ENCODE data around the gene MZB1.

MZB1 gene

DNA sequence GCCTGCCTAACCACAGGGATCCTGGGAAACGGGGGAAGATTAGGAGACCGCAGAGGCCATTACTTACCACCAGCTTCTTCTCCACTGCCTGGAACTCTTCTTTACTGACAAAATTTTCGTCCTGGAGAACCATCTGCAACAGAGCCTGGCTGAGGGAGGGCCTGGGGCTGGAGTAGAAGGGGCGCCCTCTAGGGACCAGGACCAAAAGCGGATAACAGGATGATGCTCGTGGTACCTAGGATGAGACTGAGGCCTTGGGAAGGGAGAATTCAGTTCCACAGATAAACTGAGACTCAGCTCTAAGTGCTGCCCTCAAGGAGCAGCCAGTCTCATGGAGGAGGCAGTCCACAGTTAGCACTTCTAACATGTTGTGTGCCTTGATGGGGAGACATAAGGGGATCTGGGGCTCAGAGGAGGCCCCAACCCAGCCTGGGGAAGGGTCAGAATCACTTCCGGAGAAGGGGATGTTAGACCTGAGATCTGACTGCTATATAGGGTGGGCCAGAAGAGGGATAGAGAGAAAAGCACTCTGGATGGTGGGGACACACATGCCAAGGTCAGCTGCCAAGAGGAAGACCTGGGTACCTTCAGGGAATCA lies 12.9 kb upstream of the MZB1 start:
- Mint-ChIP-seq H3K27ac (peak overlapping the region; percentile 100), H3K36me3 (ENCODE audit: low read depth) (peaks cover 5% of the 10 kb centered on the region), H3K4me1 (ENCODE audit: low read depth) (peaks cover 40% of the 10 kb centered on the region), H3K9me3 (no peaks in the 10 kb centered on the region), H3K27me3 (ENCODE audit: low read depth) (no peaks in the 10 kb centered on the region), H3K4me3 (peak overlapping the region; percentile 96)

DNA sequence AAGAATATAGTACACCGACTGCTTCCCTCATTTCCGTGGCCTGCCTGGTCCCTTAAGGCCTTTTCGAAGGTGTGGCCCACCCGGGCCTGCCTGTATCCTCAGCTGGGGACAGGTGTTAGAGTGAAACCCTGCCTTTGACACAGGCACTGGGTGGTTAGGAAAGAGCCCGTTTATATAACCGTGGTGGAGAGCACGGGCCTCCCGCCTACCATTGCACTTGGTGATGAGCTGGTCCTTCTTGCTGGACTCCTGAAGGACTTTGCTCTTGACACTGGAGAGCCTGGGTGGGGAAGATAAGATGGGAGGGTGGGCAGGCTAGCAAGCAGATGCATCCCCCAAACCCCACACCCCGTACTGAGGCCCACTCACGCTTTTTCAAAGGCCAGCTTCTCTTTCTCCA lies 11.8 kb upstream of the MZB1 start:
- H3K9me3 Mint-ChIP-seq, result no peaks in the 10 kb centered on the region
- no peaks in the 10 kb centered on the region for H3K27me3 Mint-ChIP-seq (ENCODE audit: low read depth)
- H3K4me3 Mint-ChIP-seq, result no peak overlapping the region
- peaks cover 42% of the 10 kb centered on the region for H3K4me1 Mint-ChIP-seq (ENCODE audit: low read depth)
- no peak overlapping the region for H3K27ac Mint-ChIP-seq
- peaks cover 6% of the 10 kb centered on the region for H3K36me3 Mint-ChIP-seq (ENCODE audit: low read depth)

GRCh38 chr5:139399501-139400121 lies 9.9 kb upstream of the MZB1 start:
- peak overlapping the region; percentile 31 for H3K27ac Mint-ChIP-seq
- H3K4me1 Mint-ChIP-seq (ENCODE audit: low read depth), result peaks cover 47% of the 10 kb centered on the region
- no peaks in the 10 kb centered on the region for H3K9me3 Mint-ChIP-seq
- H3K36me3 Mint-ChIP-seq (ENCODE audit: low read depth), result peaks cover 6% of the 10 kb centered on the region
- H3K27me3 Mint-ChIP-seq (ENCODE audit: low read depth), result no peaks in the 10 kb centered on the region
- H3K4me3 Mint-ChIP-seq, result no peak overlapping the region

- H3K36me3 Mint-ChIP-seq (ENCODE audit: low read depth), result peaks cover 6% of the 10 kb centered on the region
- H3K9me3 Mint-ChIP-seq, result no peaks in the 10 kb centered on the region
- peaks cover 32% of the 10 kb centered on the region for H3K4me1 Mint-ChIP-seq (ENCODE audit: low read depth)
- H3K27me3 Mint-ChIP-seq (ENCODE audit: low read depth), result no peaks in the 10 kb centered on the region
- peak overlapping the region; percentile 15 for H3K27ac Mint-ChIP-seq
- peak overlapping the region; percentile 37 for H3K4me3 Mint-ChIP-seq
These were observed 8.2 kb upstream of the MZB1 start for GRCh38 chr5:139397921-139398320.

GRCh38 chr5:139396691-139397090 lies 7.0 kb upstream of the MZB1 start:
- Mint-ChIP-seq H3K27ac (no peak overlapping the region), H3K27me3 (ENCODE audit: low read depth) (no peaks in the 10 kb centered on the region), H3K4me1 (ENCODE audit: low read depth) (peaks cover 27% of the 10 kb centered on the region), H3K9me3 (no peaks in the 10 kb centered on the region), H3K4me3 (no peak overlapping the region), H3K36me3 (ENCODE audit: low read depth) (peaks cover 10% of the 10 kb centered on the region)

GRCh38 chr5:139395844-139396640 lies 6.3 kb upstream of the MZB1 start:
- Mint-ChIP-seq H3K27ac (peak overlapping the region; percentile 31), H3K36me3 (ENCODE audit: low read depth) (peaks cover 11% of the 10 kb centered on the region), H3K9me3 (no peaks in the 10 kb centered on the region), H3K4me1 (ENCODE audit: low read depth) (peaks cover 34% of the 10 kb centered on the region), H3K4me3 (peak overlapping the region; percentile 31), H3K27me3 (ENCODE audit: low read depth) (no peaks in the 10 kb centered on the region)

DNA sequence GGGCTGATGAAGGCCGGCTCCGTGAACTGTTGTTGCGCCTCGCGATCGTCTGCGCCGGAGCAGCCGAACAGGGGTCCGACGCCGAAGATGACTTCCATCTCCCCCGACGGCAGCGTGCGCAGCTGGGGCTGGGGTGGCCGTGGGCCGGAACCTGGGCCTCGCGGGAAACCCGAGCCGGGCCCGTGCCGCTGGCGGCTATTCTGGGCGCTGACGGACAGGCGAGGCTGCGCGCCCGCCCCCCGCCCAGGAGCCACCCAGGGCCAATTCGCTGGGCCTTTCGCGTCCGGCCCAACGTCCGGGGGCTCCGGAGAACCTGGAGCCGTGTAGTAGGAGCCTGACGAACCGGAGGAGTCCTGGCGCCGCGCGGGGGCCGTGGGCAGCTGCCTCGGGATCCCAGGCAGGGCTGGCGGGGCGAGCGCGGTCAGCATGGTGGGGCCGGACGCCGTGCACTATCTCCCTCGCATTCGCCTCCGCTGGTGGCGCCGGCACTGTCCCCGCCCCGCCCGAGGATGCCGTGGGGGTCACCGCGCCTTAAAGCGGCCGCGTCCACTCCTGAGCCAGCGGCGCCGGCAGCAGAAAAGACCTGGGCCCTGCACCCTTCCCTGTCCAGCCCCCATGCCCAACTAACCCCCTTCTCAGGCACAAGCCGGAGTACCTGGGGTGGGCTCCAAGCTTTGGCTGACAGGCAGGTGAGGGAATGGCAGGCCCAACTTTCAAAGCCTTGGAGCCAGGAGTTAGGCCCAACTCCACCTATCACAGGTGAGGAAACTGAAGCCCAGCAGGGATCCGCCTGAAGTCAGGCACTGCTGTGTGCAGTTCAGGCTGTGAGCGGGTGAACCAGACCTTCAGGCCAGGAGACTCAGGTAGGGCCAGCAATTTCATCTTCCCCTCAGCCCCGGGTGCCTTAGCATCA lies 5.2 kb upstream of the MZB1 start, which contains the start of gene PROB1:
PROB1 (minus strand) TSS at position 451 of the 913 bp plus-strand sequence; CDS start at position 428, 23 bp downstream.
- Mint-ChIP-seq H3K4me1 (ENCODE audit: low read depth) (peaks cover 44% of the 10 kb centered on the region), H3K4me3 (peak within 1 kb of the TSS; percentile 94)

DNA sequence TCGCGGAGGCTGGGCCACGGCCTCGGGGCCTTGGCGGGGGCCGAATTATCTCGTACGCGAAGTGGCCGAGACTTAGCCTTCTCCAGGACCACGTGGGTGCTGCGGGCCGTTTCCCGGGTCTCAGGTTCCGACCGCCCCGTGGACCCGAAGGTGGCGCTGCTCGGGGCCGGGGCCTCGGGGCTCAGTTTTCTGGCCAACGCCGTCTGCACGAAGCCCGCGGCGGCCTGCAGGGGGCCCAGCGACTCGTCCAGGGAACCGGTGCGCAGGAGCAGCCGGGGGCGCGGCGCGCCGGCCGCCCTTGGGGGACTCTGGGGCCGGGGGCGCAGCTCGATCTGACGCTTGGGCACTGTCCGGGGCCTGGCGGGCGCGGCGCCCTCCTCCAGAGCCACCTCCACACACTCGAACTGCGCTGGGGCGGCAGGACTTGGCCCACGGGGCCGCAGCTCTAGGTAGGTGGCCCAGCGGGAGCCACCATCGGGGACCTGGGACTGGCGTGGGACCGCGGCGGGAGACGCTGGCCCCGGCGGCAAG lies 4.5 kb upstream of the MZB1 start:
- H3K27me3 Mint-ChIP-seq (ENCODE audit: low read depth), result no peaks in the 10 kb centered on the region
- H3K9me3 Mint-ChIP-seq, result no peaks in the 10 kb centered on the region
- H3K36me3 Mint-ChIP-seq (ENCODE audit: low read depth), result peaks cover 19% of the 10 kb centered on the region
- H3K4me1 Mint-ChIP-seq (ENCODE audit: low read depth), result peaks cover 46% of the 10 kb centered on the region
- H3K27ac Mint-ChIP-seq, result no peak overlapping the region
- peak overlapping the region; percentile 94 for H3K4me3 Mint-ChIP-seq

More for the DNA sequence above, 5.2 kb upstream of the MZB1 start, which contains the start of gene PROB1:
- H3K27me3 Mint-ChIP-seq (ENCODE audit: low read depth), result no peaks in the 10 kb centered on the region
- peaks cover 14% of the 10 kb centered on the region for H3K36me3 Mint-ChIP-seq (ENCODE audit: low read depth)
- peak within 1 kb of the TSS; percentile 68 for H3K27ac Mint-ChIP-seq
- no peaks in the 10 kb centered on the region for H3K9me3 Mint-ChIP-seq

- peaks cover 18% of the 10 kb centered on the region for H3K36me3 Mint-ChIP-seq (ENCODE audit: low read depth)
- peaks cover 46% of the 10 kb centered on the region for H3K4me1 Mint-ChIP-seq (ENCODE audit: low read depth)
- peak overlapping the region; percentile 93 for H3K27ac Mint-ChIP-seq
These were observed 3.9 kb upstream of the MZB1 start for GRCh38 chr5:139393497-139394122.

DNA sequence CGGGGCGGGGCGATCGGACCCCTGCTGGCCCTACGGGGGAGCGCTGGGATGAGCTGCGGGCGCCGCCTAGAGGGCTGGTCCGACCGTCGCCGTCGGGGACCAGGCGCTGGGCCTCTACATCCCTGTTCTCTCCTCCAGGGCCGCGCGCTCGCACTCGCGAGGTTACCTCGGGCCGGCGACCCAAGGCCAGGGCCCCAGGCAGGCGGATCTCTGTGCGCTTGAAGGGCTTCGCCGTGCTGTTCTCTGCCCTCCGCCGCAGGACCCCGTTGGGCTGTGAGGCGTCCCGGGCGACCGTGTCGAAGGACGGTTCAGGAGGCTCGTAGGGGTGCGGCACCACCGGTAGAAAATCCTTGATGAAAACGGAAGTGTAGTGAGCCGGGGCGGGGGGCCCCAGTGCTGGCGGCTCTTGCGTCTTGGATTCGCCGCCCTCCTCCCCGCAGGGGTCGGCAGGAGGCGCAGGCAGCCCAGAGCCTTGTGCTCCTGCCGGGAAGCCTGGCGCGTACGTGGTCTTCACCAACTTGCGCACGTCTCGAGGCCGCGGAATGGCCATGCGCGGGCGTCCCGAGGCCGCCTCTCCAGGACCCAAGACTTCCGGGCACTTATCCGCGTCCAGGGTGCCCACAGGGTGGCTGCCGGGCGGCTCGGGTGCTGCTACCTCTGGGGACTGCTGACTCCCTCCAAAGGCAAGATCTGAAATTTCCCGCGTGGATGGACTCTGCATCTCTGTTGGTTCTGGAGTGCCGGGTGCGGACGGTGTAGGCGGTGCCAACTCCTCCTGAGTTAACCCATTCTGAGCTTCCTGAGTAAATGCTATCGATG lies 3.2 kb upstream of the MZB1 start:
- Mint-ChIP-seq H3K4me3 (peak overlapping the region; percentile 94), H3K9me3 (no peaks in the 10 kb centered on the region), H3K36me3 (ENCODE audit: low read depth) (peaks cover 18% of the 10 kb centered on the region), H3K27me3 (ENCODE audit: low read depth) (no peaks in the 10 kb centered on the region), H3K27ac (peak overlapping the region; percentile 93), H3K4me1 (ENCODE audit: low read depth) (peaks cover 50% of the 10 kb centered on the region)

More at GRCh38 chr5:139393497-139394122, 3.9 kb upstream of the MZB1 start:
- Mint-ChIP-seq H3K9me3 (no peaks in the 10 kb centered on the region), H3K27me3 (ENCODE audit: low read depth) (no peaks in the 10 kb centered on the region), H3K4me3 (peak overlapping the region; percentile 94)

DNA sequence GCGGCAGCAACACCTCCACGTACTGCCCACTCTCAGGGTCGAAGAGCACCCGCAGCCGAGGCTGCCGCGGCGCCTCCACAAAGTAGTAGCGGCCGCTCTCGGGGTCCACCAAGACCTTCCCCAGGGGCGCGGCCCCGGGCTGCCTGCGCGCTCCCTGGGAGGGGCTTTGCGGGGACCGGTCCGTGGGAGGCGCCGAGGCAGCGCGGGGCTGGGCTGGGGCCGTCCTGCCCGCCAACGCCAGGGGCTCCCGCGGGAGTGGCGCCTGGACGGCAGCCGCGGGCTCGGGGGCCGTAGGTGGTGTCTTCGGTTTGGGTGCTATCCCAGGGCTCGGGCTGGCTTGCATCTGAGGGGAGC lies 2.6 kb upstream of the MZB1 start:
- Mint-ChIP-seq H3K27ac (peak overlapping the region; percentile 93), H3K36me3 (ENCODE audit: low read depth) (peaks cover 18% of the 10 kb centered on the region), H3K9me3 (no peaks in the 10 kb centered on the region), H3K4me1 (ENCODE audit: low read depth) (peaks cover 49% of the 10 kb centered on the region), H3K27me3 (ENCODE audit: low read depth) (no peaks in the 10 kb centered on the region), H3K4me3 (peak overlapping the region; percentile 98)

GRCh38 chr5:139391570-139392323 lies 2.0 kb upstream of the MZB1 start:
- Mint-ChIP-seq H3K4me3 (peak overlapping the region; percentile 98), H3K36me3 (ENCODE audit: low read depth) (peaks cover 14% of the 10 kb centered on the region), H3K9me3 (no peaks in the 10 kb centered on the region), H3K4me1 (ENCODE audit: low read depth) (peaks cover 46% of the 10 kb centered on the region), H3K27ac (peak overlapping the region; percentile 100), H3K27me3 (ENCODE audit: low read depth) (no peaks in the 10 kb centered on the region)
